Sigmoid colon (tissue), 4 donors: Measurements from ENCODE around the gene ARHGAP15.

Experiments
- CTCF ChIP-seq, 4 experiments: fragments of 450-650 bp in 3 of 4; fragments of 200-600 bp in 1 of 4; IDR thresholded peaks; one replicate each; pipeline ENCODE4 v1.5.1; 2016 to 2019; ENCODE audit warnings: antibody characterized with exemption in 4 of 4, mild to moderate bottlenecking in 3 of 4, moderate library complexity in 2 of 4
- EP300 ChIP-seq, 4 donors: sonication (generic); formaldehyde crosslinking; IDR thresholded peaks; one replicate each; pipeline ENCODE4 v1.6.1; 2017; ENCODE audit warnings: antibody characterized with exemption in 4 of 4

GRCh38 chr2:143779021-143779420 lies 649.8 kb downstream of the ARHGAP15 start:
- no peak for TF ChIP-seq CTCF (IDR thresholded peaks at IDR 0.05)
- TF ChIP-seq EP300 (IDR thresholded peaks at IDR 0.05) = no peak
